Gastroesophageal sphincter (tissue), 4 donors: ENCODE results near the gene MAN1C1. TPM values are rescaled to one million over a fixed set of nuclear protein-coding genes. Genes with fewer than 3 reads are reported as not detected.
A peak's percentile ranks its signal among the peaks of the same experiment; 100 is the strongest.
"Not testable (repeated sequence)": the region's sequence is repeated elsewhere in the genome, so short reads cannot be mapped to it uniquely, and the experiment has no call there.

ENCODE experiments used
- ATAC-seq: fragments of 150-250 bp; one replicate; pipeline ENCODE4 v1.9.1; 2016; ENCODE audit warnings: mild to moderate bottlenecking, moderate library complexity
- H3K27ac ChIP-seq, 4 donors: fragments of 200-600 bp; sonication (generic) in 3 of 4; 1 replicate in 3 of 4; 2 replicates in 1 of 4; pipeline ENCODE4 v1.5.1; 2016 to 2019
- H3K27me3 ChIP-seq: fragments of 200-600 bp; sonication (generic); one replicate; pipeline ENCODE4 v1.5.1; 2019
- H3K36me3 ChIP-seq, 2 donors: fragments of 200-600 bp; sonication (generic); one replicate each; pipeline ENCODE4 v1.5.1; 2019; ENCODE audit warnings: control low read depth in 1 of 2
- H3K4me1 ChIP-seq, 3 donors: fragments of 200-600 bp; sonication (generic); 1 replicate in 2 of 3; 2 replicates in 1 of 3; pipeline ENCODE4 v1.5.1; 2016 to 2019; ENCODE audit warnings: control low read depth in 2 of 3
- H3K4me3 ChIP-seq, 2 donors: fragments of 200-600 bp; sonication (generic); one replicate each; pipeline ENCODE4 v1.5.1; 2019; ENCODE audit warnings: mild to moderate bottlenecking in 1 of 2, moderate library complexity in 1 of 2
- H3K9me3 ChIP-seq, 3 donors: fragments of 200-600 bp; sonication (generic); one replicate each; pipeline ENCODE4 v1.5.1; 2017 to 2019; ENCODE audit warnings: control low read depth in 2 of 3
- EP300 ChIP-seq: sonication (generic); formaldehyde crosslinking; IDR thresholded peaks from one replicate; pipeline ENCODE4 v1.6.1; 2017; ENCODE audit warnings: antibody characterized with exemption, mild to moderate bottlenecking
- POLR2A ChIP-seq, 2 donors: fragments of 450-650 bp; IDR thresholded peaks; one replicate each; pipeline ENCODE4 v1.6.1; 2017; ENCODE audit warnings: antibody characterized with exemption in 2 of 2, mild to moderate bottlenecking in 2 of 2, moderate library complexity in 1 of 2
- POLR2AphosphoS5 ChIP-seq: sonication (generic); formaldehyde crosslinking; IDR thresholded peaks from one replicate; pipeline ENCODE4 v1.6.1; 2017; ENCODE audit warnings: antibody characterized with exemption
- WGBS, 2 donors: methylation state at CpG; one replicate each; pipeline ENCODE4 v1.1.5; 2018; ENCODE audit warnings: low coverage in 1 of 2; 5-methylcytosine and 5-hydroxymethylcytosine counted together
- total RNA-seq, 4 donors: library from RNA; depleted of rRNA; stranded (reverse); fragments of >200 nt; gene quantifications; one replicate each; pipeline ENCODE4 v1.1.0, GENCODE V29; 2016
- TF ChIP-seq, protein P1 (sequence below), 4 experiments: fragments of 200-600 bp in 2 of 4; fragments of 450-650 bp in 2 of 4; sonication (generic) in 1 of 4; IDR thresholded peaks; one replicate each; pipeline ENCODE4 v1.5.1; 2017 to 2019; ENCODE audit warnings: antibody characterized with exemption in 4 of 4, mild to moderate bottlenecking in 2 of 4, moderate library complexity in 2 of 4

The MAN1C1 gene
- total RNA-seq, 4 donors from 2014 or later: 20.0 to 38.1 (median 27.8) TPM

DNA sequence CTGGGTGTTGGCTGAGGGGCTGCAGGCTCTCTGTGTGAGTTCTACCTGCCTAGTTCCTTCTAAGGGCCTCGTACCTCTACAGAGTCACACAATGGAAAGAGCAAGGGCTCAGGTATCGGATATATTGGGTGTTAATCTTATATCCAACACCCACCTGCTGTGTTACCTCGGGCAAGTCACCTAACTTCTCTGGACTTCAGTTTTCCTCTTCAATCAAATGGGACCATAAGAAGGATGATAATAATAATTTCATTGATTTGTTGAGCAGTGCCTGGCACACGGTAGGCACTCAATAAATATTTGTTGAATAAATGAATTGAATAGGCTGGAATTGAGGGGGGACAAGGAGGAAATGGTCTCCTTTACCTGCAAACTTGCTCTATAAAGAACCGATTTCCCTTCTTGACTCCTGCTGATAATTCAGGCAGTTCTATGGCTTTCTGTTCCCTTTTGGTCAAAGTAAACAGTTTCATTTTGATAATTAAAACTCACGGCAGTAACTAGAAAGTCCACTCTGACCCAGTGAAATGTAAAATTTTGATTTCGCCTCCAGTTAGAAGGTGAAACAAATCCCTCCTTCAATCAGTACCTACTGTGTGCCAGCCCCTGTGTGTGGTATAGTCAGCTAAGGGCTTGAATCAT lies 16.5 kb upstream of the MAN1C1 start:
- Histone ChIP-seq H3K27me3 (no peaks in the 10 kb centered on the region), H3K27ac (no peak overlapping the region), H3K36me3 (no peaks in the 10 kb centered on the region), H3K4me1 (no peaks in the 10 kb centered on the region), H3K4me3 (no peak overlapping the region), H3K9me3 (no peaks in the 10 kb centered on the region)
- no peak for ATAC-seq
- TF ChIP-seq POLR2AphosphoS5 (no peak), EP300 (no peak), POLR2A (IDR thresholded peaks at IDR 0.05) (no peak)
- TF ChIP-seq, protein P1, sequence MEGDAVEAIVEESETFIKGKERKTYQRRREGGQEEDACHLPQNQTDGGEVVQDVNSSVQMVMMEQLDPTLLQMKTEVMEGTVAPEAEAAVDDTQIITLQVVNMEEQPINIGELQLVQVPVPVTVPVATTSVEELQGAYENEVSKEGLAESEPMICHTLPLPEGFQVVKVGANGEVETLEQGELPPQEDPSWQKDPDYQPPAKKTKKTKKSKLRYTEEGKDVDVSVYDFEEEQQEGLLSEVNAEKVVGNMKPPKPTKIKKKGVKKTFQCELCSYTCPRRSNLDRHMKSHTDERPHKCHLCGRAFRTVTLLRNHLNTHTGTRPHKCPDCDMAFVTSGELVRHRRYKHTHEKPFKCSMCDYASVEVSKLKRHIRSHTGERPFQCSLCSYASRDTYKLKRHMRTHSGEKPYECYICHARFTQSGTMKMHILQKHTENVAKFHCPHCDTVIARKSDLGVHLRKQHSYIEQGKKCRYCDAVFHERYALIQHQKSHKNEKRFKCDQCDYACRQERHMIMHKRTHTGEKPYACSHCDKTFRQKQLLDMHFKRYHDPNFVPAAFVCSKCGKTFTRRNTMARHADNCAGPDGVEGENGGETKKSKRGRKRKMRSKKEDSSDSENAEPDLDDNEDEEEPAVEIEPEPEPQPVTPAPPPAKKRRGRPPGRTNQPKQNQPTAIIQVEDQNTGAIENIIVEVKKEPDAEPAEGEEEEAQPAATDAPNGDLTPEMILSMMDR (IDR thresholded peaks at IDR 0.05): no peak
- 86 to 87% methylated on average over 7 of the region's 7 CpGs for WGBS, 2 donors

DNA sequence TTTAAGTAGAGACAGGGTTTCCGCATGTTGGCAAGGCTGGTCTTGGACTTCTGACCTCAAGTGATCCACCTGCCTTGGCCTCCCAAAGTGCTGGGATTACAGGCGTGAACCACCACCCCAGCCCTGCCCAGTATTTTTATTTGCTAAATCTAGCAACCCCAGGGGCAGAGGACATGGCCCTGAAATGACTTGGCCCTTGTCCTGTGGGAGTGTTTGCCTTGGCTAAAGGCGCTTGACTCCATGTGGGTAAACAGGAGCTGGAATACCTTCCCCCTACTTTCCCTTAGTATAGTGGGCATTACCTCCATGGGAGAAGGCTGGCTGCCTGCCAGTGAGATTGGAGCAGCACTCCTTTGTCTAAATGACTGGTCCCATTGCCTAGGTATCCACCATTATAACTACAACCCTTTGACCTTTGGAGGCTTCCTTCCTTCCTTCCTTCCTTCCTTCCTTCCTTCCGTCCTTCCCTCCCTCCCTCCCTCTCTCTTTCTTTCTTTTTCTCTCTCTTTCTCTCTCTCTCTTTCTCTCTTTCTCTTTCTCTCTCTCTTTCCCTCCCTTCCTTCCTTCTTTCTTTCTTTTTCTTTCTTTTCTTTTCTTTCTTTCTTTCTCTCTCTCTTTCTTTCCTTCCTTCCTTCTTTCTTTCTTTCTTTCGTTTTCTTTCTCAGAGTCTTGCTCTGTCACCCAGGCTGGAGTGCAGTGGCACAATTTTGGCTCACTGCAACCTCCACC lies 15.5 kb upstream of the MAN1C1 start:
- not testable (repeated sequence) for H3K36me3 ChIP-seq, ATAC-seq, H3K4me3 ChIP-seq, H3K9me3 ChIP-seq, H3K4me1 ChIP-seq, H3K27ac ChIP-seq, H3K27me3 ChIP-seq
- 79 to 92% methylated on average over 4 of the region's 5 CpGs for WGBS, 2 donors

DNA sequence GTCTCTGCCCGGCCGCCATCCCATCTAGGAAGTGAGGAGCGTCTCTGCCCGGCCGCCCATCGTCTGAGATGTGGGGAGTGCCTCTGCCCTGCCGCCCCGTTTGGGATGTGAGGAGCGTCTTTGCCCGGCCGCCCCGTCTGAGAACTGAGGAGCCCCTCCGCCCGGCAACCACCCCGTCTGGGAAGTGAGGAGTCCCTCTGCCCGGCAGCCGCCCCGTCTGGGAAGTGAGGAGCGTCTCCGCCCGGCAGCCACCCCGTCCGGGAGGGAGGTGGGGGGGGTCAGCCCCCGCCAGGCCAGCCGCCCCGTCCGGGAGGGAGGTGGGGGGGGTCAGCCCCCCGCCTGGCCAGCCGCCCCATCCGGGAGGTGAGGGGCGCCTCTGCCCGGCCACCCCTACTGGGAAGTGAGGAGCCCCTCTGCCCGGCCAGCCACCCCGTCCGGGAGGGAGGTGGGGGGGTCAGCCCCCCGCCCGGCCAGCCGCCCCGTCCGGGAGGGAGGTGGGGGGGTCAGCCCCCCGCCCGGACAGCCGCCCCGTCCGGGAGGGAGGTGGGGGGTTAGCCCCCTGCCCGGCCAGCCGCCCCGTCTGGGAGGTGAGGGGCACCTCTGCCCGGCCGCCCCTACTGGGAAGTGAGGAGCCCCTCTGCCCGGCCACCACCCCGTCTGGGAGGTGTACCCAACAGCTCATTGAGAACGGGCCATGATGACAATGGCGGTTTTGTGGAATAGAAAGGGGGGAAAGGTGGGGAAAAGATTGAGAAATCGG lies 12.6 kb upstream of the MAN1C1 start:
- WGBS, 2 donors: no CpG with 5 or more reads among the region's 55 CpGs
- H3K27ac ChIP-seq, H3K36me3 ChIP-seq, ATAC-seq, H3K27me3 ChIP-seq, H3K9me3 ChIP-seq, H3K4me1 ChIP-seq, H3K4me3 ChIP-seq: not testable (repeated sequence)

DNA sequence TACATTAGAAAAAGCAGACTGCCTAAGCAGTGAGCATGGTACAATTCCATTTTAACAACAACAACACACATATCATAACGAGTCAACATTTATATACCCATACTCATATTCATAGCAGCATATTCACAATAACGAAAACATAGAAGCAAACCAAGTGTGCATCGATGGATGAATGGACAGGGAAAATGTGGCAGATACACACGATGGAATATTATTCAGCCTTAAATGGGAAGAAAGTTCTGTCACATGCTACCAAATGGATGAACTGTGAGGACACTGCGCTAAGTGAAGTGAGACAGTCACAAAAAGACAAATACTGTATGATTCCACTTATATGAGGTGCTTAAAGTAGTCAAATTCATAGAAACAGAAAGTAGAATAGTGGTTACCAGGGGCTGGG lies 9.5 kb upstream of the MAN1C1 start:
- Histone ChIP-seq H3K9me3 (no peaks in the 10 kb centered on the region), H3K4me1 (peaks cover 0 to 33% (median 6%) of the 10 kb centered on the region in 3 donors), H3K4me3 (no peak overlapping the region), H3K36me3 (no peaks in the 10 kb centered on the region), H3K27me3 (no peaks in the 10 kb centered on the region), H3K27ac (no peak overlapping the region)
- WGBS, 2 donors: 84 to 92% methylated on average over 5 of the region's 5 CpGs
- no peak for TF ChIP-seq EP300
- TF ChIP-seq, protein P1 (IDR thresholded peaks at IDR 0.05): no peak
- no peak for TF ChIP-seq POLR2A (IDR thresholded peaks at IDR 0.05)
- no peak for TF ChIP-seq POLR2AphosphoS5
- ATAC-seq: no peak

DNA sequence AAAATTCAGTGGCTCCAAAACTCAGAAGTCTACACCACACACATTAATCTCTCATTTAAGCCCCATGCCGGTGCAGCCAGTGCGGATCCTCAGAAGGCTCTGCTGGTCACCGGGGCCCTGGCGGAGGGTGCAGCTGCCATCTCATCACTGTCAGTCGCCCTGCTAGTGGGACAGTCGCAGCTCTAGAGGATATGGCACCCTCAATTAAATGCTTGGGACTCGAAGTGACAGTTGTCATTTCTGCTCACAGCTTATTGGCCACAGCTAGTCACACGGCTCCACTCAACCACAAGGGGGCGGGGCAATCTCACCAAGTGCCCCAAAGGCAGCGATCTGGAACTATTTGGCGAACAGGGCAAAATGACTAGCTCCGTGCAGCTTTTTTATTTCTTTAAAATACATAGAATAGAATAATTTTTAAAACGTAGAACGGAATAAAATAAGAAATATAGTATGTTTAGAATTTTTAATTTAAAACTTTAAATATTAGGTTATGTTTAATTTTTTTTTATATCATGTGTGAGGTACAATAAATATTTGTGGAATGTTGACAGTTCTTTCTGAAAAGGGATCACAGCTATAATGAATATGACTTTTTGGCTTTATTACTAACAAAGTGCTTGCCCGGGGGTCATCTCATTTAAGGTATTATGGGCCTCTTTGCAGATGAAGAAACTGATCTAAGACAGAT lies 8.0 kb upstream of the MAN1C1 start:
- Histone ChIP-seq H3K36me3 (no peaks in the 10 kb centered on the region), H3K4me3 (peak overlapping the region in 1 of 2 donors; percentile 10), H3K27ac (no peak overlapping the region), H3K4me1 (peaks cover 0 to 33% (median 6%) of the 10 kb centered on the region in 3 donors), H3K9me3 (no peaks in the 10 kb centered on the region), H3K27me3 (no peaks in the 10 kb centered on the region)
- WGBS, 2 donors: 15 to 20% methylated on average over 13 to 15 of the region's 15 CpGs
- ATAC-seq: peak; percentile 89
- TF ChIP-seq, protein P1 (IDR thresholded peaks at IDR 0.05): peak; percentile 57 to 89 (median 87)
- TF ChIP-seq POLR2AphosphoS5: no peak
- no peak for TF ChIP-seq POLR2A (IDR thresholded peaks at IDR 0.05)
- TF ChIP-seq EP300: no peak
